GM12878 (cell line): Measurements from ENCODE around the gene CACNA2D1.

ENCODE experiments used
- ASH2L ChIP-seq: fragments of 300-600, 200-600 bp; sonication (generic); IDR thresholded peaks from 2 replicates; pipeline ENCODE4 v1.6.1; 2017; ENCODE audit warnings: low read depth, mild to moderate bottlenecking, borderline replicate concordance
- BRCA1 ChIP-seq: IDR thresholded peaks from 2 replicates; pipeline ENCODE4 v1.6.1; 2011; ENCODE audit warnings: low read depth, low read length, improper control_type of control experiment
- CBX5 ChIP-seq: sonication (generic); IDR thresholded peaks from 2 replicates; pipeline ENCODE4 v1.6.1; 2016; ENCODE audit warnings: low read depth, moderate library complexity, mild to moderate bottlenecking, inconsistent platforms
- CHD4 ChIP-seq: fragments of 200-600 bp; sonication (generic); IDR thresholded peaks from 2 replicates; pipeline ENCODE4 v1.6.1; 2016; ENCODE audit warnings: mild to moderate bottlenecking
- CREM ChIP-seq: IDR thresholded peaks from 2 replicates; pipeline ENCODE4 v1.6.1; 2014; ENCODE audit warnings: antibody characterized with exemption, low read depth
- HDAC2 ChIP-seq: fragments of 200-600 bp; sonication (generic); IDR thresholded peaks from 2 replicates; pipeline ENCODE4 v1.6.1; 2017
- JUND ChIP-seq: IDR thresholded peaks from 2 replicates; pipeline ENCODE4 v1.6.1; 2012; ENCODE audit warnings: low read depth, mild to moderate bottlenecking, low read length, improper control_type of control experiment, moderate library complexity
- POLR2A ChIP-seq: IDR thresholded peaks from 2 replicates; pipeline ENCODE4 v1.6.1; 2011; ENCODE audit warnings: low read depth, mild to moderate bottlenecking, low read length
- RAD21 ChIP-seq: IDR thresholded peaks from 2 replicates; pipeline ENCODE4 v1.6.1; 2011; ENCODE audit warnings: mild to moderate bottlenecking, low read depth, low read length, moderate library complexity; ENCODE audit not compliant: insufficient read depth
- REST ChIP-seq: IDR thresholded peaks from 2 replicates; pipeline ENCODE4 v1.6.1; 2012; ENCODE audit warnings: mild to moderate bottlenecking, low read depth, low read length
- ZSCAN29 ChIP-seq: fragments of 450-650 bp; IDR thresholded peaks from 2 replicates; pipeline ENCODE4 v1.6.1; 2017; ENCODE audit warnings: mild to moderate bottlenecking, moderate library complexity

GRCh38 chr7:82249979-82250378 is 193.6 kb downstream of the CACNA2D1 start:
- TF ChIP-seq RAD21 (no peak), HDAC2 (no peak), CBX5 (no peak), POLR2A (no peak), CREM (no peak), REST (no peak), BRCA1 (no peak), JUND (no peak), ASH2L (no peak), CHD4 (no peak), ZSCAN29 (no peak)
